Spleen (tissue), 11 donors: Measurements from ENCODE around the gene TCN1. TPM values are rescaled to one million over a fixed set of nuclear protein-coding genes. Genes with fewer than 3 reads are reported as not detected.
"Not testable (repeated sequence)": the region's sequence is repeated elsewhere in the genome, so short reads cannot be mapped to it uniquely, and the experiment has no call there.

ENCODE experiments used
- DNase-seq: peaks from one replicate; pipeline ENCODE4 v3.0.0-alpha.2; 2020
- H3K27ac ChIP-seq, 8 donors: fragments of 200-600 bp; sonication (generic) in 7 of 8; 1 replicate in 4 of 8; 2 replicates in 4 of 8; pipeline versions ENCODE4 v1.5.0 to v1.8.0; 2016 to 2021; ENCODE audit warnings: inconsistent platforms in 4 of 8, mild to moderate bottlenecking in 4 of 8, moderate library complexity in 1 of 8
- H3K27me3 ChIP-seq, 7 donors: fragments of 200-600 bp; sonication (generic) in 6 of 7; replicated peaks in 1 of 7; 1 replicate in 4 of 7; 2 replicates in 3 of 7; pipeline versions ENCODE4 v1.5.0 to v1.8.0; 2016 to 2021; ENCODE audit warnings: inconsistent platforms in 3 of 7, mild to moderate bottlenecking in 1 of 7
- H3K36me3 ChIP-seq, 6 donors: fragments of 200-600 bp; sonication (generic) in 5 of 6; 1 replicate in 4 of 6; 2 replicates in 2 of 6; pipeline versions ENCODE4 v1.5.0 to v1.8.0; 2016 to 2021; ENCODE audit warnings: inconsistent platforms in 2 of 6
- H3K4me1 ChIP-seq, 6 donors: fragments of 200-600 bp; sonication (generic) in 5 of 6; 1 replicate in 3 of 6; 2 replicates in 3 of 6; pipeline versions ENCODE4 v1.5.0 to v1.8.0; 2016 to 2021; ENCODE audit warnings: inconsistent platforms in 3 of 6
- H3K4me3 ChIP-seq, 8 donors: fragments of 200-600 bp; sonication (generic) in 7 of 8; 1 replicate in 4 of 8; 2 replicates in 4 of 8; pipeline versions ENCODE4 v1.5.0 to v1.8.0; 2016 to 2021; ENCODE audit warnings: inconsistent platforms in 4 of 8, mild to moderate bottlenecking in 4 of 8, moderate library complexity in 2 of 8
- H3K9me3 ChIP-seq, 8 donors: fragments of 200-600 bp; sonication (generic) in 7 of 8; 1 replicate in 4 of 8; 2 replicates in 4 of 8; pipeline versions ENCODE4 v1.5.0 to v1.8.0; 2016 to 2021; ENCODE audit warnings: inconsistent platforms in 4 of 8
- POLR2A ChIP-seq, 3 donors: fragments of 450-650 bp; IDR thresholded peaks; one replicate each; pipeline ENCODE4 v1.5.1; 2017; ENCODE audit warnings: antibody characterized with exemption in 3 of 3, mild to moderate bottlenecking in 1 of 3
- POLR2AphosphoS5 ChIP-seq, 3 donors: sonication (generic); formaldehyde crosslinking; IDR thresholded peaks; one replicate each; pipeline ENCODE4 v1.5.1; 2017; ENCODE audit warnings: antibody characterized with exemption in 3 of 3
- WGBS, 5 donors: extraction: QIAGEN DNeasy Blood & Tissue Kit in 3 of 5; methylation state at CpG; one replicate each; pipeline versions ENCODE4 v1.1.5 to v1.1.7; 2013 to 2018; 5-methylcytosine and 5-hydroxymethylcytosine counted together
- intact Hi-C: fragments of 100-400 bp; cut with DNase I; formaldehyde crosslinking; loops from one replicate; pipeline ENCODE4 v1.15.0; 2023; ENCODE audit warnings: low total_unique reads
- polyA plus RNA-seq, 3 donors: library from polyadenylated mRNA; stranded (reverse); fragments of 200-250 nt; gene quantifications; one replicate each; pipeline ENCODE4 v1.2.1, GENCODE V29; 2013
- total RNA-seq, 7 donors: library from RNA; depleted of rRNA in 3 of 7; stranded (reverse); fragments of >200 nt in 3 of 7; fragmentation: NEBNext Ultra II Directional in 4 of 7; extraction: Animal tissue kit (Norgen Biotek cat#: 25700) in 4 of 7; gene quantifications; one replicate each; pipeline versions ENCODE4 v1.1.0 to v1.2.1, GENCODE V29; 2016 to 2021
- TF ChIP-seq, protein P1 (sequence below), 11 experiments: fragments of 200-600 bp in 7 of 11; fragments of 450-650 bp in 4 of 11; sonication (generic) in 4 of 11; IDR thresholded peaks in 8 of 11; conservative IDR thresholded peaks in 3 of 11; 1 replicate in 7 of 11; 2 replicates in 4 of 11; pipeline versions ENCODE4 v1.4.0 to v1.8.0; 2016 to 2021; ENCODE audit warnings: antibody characterized with exemption in 11 of 11, inconsistent platforms in 4 of 11, mild to moderate bottlenecking in 1 of 11
- donor health status: healthy with polysubstance abuse.
- donor health status: DM: no; HTN: no; CAD: no; lungs with moderate emphysema.
- donor health status: DM: no; HTN: no; CAD: no.
- donor health status: Bipolar disorder and iron deficiency.
- donor health status: healthy.
- donor health status: DM: no; HTN: no; CAD: no.
- donor health status: DM: yes; HTN: yes; CAD: no.

Gene TCN1
- total and polyA plus RNA-seq, 10 donors, result 0.26 to 18.6 (median 2.0) TPM

DNA sequence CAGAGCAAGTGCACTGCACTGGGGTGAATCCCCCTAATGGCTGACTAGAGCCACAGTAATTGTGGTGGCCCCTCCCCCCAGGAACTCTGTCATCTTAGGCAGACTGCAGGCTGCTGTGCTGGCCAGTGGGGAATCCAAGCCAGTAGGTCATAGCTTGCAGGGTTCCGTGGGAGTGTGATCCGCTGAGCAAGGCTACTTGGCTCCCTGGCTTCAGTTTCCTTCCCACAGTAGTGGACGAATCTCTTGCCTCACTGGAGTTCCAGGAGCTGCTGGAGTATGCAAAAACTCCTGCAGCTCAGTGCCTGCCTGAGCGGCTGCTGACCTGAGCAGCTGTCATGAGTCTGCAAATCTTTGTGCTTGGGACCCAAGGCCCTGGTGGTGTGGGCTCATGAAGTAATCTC, 25.5 kb upstream of the TCN1 start:
- no peak overlapping the region for H3K27ac ChIP-seq
- no peaks in the 10 kb centered on the region for H3K4me1 ChIP-seq
- no peaks in the 10 kb centered on the region for H3K36me3 ChIP-seq
- TF ChIP-seq POLR2A (IDR thresholded peaks at IDR 0.05), result no peak
- TF ChIP-seq POLR2AphosphoS5 (IDR thresholded peaks at IDR 0.05), result no peak
- H3K4me3 ChIP-seq, result no peak overlapping the region
- H3K27me3 ChIP-seq, result peaks cover 0 to 13% (median 0%) of the 10 kb centered on the region in 7 donors
- peaks cover 0 to 55% (median 41%) of the 10 kb centered on the region in 8 donors for H3K9me3 ChIP-seq
- no peak for DNase-seq
- 25 to 60% (median 39%) methylated on average over 3 to 4 of the region's 4 CpGs for WGBS, 5 donors
- intact Hi-C loops, result no loop called here

DNA sequence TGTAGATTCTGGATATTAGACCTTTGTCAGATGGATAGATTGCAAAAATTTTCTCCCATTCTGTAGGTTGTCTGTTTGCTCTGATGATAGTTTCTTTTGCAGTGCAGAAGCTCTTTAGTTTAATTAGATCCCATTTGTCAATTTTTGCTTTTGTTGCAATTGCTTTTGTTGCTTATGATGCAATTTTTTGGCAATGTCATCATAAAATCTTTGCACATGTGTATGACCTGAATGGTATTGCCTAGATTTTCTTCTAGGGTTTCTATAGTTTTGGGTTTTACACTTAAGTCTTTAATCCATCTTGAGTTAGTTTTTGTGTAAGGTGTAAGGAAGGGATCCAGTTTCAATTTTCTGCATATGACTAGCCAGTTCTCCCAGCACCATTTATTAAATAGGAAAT, 20.9 kb upstream of the TCN1 start:
- not testable (repeated sequence) for H3K4me1 ChIP-seq

DNA sequence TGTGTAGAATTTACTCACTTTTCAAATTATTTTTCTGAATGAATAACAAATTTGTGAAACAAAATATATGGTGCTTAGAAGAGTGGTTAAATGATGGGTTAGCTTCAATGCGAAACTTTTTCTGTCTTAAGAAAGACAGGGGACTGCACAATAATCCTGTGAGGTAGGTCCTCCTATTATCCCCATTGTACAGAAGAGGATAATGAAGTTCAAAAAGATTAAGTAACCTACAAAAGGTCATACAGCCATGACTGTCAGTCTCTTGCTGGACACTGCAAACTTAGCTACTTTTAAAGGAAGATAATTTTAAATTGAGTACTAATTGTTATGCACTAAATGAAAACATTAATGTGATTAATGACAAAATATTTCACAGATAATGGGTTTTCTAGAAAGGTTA, 17.3 kb upstream of the TCN1 start:
- Histone ChIP-seq H3K9me3 (peaks cover 0 to 33% (median 30%) of the 10 kb centered on the region in 8 donors), H3K27me3 (no peaks in the 10 kb centered on the region), H3K27ac (no peak overlapping the region), H3K4me3 (no peak overlapping the region), H3K4me1 (no peaks in the 10 kb centered on the region), H3K36me3 (no peaks in the 10 kb centered on the region)
- intact Hi-C loops, result no loop called here
- DNase-seq, result no peak
- TF ChIP-seq POLR2A (IDR thresholded peaks at IDR 0.05), result no peak
- no peak for TF ChIP-seq POLR2AphosphoS5 (IDR thresholded peaks at IDR 0.05)
- TF ChIP-seq, protein P1, sequence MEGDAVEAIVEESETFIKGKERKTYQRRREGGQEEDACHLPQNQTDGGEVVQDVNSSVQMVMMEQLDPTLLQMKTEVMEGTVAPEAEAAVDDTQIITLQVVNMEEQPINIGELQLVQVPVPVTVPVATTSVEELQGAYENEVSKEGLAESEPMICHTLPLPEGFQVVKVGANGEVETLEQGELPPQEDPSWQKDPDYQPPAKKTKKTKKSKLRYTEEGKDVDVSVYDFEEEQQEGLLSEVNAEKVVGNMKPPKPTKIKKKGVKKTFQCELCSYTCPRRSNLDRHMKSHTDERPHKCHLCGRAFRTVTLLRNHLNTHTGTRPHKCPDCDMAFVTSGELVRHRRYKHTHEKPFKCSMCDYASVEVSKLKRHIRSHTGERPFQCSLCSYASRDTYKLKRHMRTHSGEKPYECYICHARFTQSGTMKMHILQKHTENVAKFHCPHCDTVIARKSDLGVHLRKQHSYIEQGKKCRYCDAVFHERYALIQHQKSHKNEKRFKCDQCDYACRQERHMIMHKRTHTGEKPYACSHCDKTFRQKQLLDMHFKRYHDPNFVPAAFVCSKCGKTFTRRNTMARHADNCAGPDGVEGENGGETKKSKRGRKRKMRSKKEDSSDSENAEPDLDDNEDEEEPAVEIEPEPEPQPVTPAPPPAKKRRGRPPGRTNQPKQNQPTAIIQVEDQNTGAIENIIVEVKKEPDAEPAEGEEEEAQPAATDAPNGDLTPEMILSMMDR (IDR thresholded peaks at IDR 0.05 in 8 of 11, conservative IDR thresholded peaks at IDR 0.05 in 3 of 11), result no peak
- WGBS, 5 donors, result 91 to 100% (median 93%) methylated on average over 1 of the region's 1 CpG

More for the DNA sequence above, 20.9 kb upstream of the TCN1 start:
- intact Hi-C loops, DNase-seq, H3K4me3 ChIP-seq, H3K36me3 ChIP-seq, H3K27me3 ChIP-seq, H3K27ac ChIP-seq: not testable (repeated sequence)
- peaks cover 0 to 69% (median 53%) of the 10 kb centered on the region in 8 donors for H3K9me3 ChIP-seq

DNA sequence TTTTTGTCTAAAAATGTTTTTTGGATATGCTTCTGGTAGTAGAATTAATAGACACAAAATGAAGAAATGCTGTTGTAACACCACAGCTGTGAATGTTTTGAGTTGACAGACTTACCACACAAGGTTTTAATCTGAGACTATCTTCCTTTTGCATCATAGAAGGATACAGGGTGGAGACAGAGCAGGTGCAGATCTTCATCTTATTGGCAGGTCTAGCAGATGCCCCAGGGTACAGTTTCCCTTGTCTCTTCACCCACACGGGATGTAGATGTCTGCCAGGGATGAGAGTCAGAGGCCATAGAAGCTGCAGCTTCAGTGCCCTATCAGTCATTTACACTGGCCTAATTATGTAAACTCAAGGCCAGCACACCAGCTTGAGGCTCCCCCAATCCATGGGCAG, 13.3 kb upstream of the TCN1 start:
- WGBS, 5 donors, result 55 to 86% (median 76%) methylated on average over 1 of the region's 1 CpG
- no peaks in the 10 kb centered on the region for H3K36me3 ChIP-seq
- H3K4me3 ChIP-seq, result no peak overlapping the region
- TF ChIP-seq POLR2AphosphoS5 (IDR thresholded peaks at IDR 0.05), result no peak
- TF ChIP-seq, protein P1 (IDR thresholded peaks at IDR 0.05 in 8 of 11, conservative IDR thresholded peaks at IDR 0.05 in 3 of 11), result no peak
- no peak for TF ChIP-seq POLR2A (IDR thresholded peaks at IDR 0.05)
- no peak for DNase-seq
- no peaks in the 10 kb centered on the region for H3K27me3 ChIP-seq
- no peaks in the 10 kb centered on the region for H3K4me1 ChIP-seq
- H3K9me3 ChIP-seq, result no peaks in the 10 kb centered on the region
- intact Hi-C loops, result no loop called here
- no peak overlapping the region for H3K27ac ChIP-seq

DNA sequence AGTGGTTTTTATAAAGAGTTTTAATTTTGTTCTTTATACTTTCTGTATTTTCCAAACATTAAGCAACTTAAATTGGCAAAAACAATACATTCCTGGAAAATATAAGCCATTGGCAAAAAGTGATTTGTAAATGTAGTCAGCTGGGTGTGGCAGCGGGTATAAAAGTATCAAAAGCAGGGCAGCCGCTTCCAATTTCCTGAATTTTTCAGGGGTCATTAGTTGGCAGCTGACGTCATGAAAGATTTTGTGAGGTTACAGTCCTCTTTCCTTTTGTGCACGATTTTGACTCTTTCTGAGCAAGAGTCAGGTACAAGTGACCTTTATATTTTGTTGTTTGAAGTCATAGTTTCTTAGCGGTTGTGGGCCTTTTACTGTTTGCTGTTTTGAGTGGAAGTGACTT, 12.3 kb upstream of the TCN1 start, which contains the start of gene OOSP3:
Gene OOSP3 (plus strand): TSS at position 208 of the 400 bp plus-strand sequence. CDS start 27 bp downstream, at position 235.
- Histone ChIP-seq H3K9me3 (no peaks in the 10 kb centered on the region), H3K4me1 (no peaks in the 10 kb centered on the region), H3K4me3 (no peak within 1 kb of the TSS), H3K27me3 (no peaks in the 10 kb centered on the region), H3K36me3 (no peaks in the 10 kb centered on the region), H3K27ac (no peak within 1 kb of the TSS)
- TF ChIP-seq POLR2AphosphoS5 (IDR thresholded peaks at IDR 0.05), result no peak
- TF ChIP-seq, protein P1 (IDR thresholded peaks at IDR 0.05 in 8 of 11, conservative IDR thresholded peaks at IDR 0.05 in 3 of 11), result no peak
- TF ChIP-seq POLR2A (IDR thresholded peaks at IDR 0.05), result no peak
- intact Hi-C loops, result no loop called here
- DNase-seq, result no peak
- WGBS, 5 donors, result 72 to 84% (median 78%) methylated on average over 5 of the region's 5 CpGs
